Stimulated activated CD4-positive, alpha-beta T cell treated with anti-CD3 and anti-CD28 coated beads, Interleukin-12 subunit alpha, Interleukin-12 subunit beta, amount 100 ng/mL, for 48 hours (primary cell): ENCODE results near the gene NGDN.

Source experiments
- DNase-seq, 3 donors: peaks; one replicate each; pipeline ENCODE4 v3.0.0-alpha.2; 2020; ENCODE audit warnings: low read depth in 2 of 3, low spot score in 1 of 3

Gene NGDN

DNA sequence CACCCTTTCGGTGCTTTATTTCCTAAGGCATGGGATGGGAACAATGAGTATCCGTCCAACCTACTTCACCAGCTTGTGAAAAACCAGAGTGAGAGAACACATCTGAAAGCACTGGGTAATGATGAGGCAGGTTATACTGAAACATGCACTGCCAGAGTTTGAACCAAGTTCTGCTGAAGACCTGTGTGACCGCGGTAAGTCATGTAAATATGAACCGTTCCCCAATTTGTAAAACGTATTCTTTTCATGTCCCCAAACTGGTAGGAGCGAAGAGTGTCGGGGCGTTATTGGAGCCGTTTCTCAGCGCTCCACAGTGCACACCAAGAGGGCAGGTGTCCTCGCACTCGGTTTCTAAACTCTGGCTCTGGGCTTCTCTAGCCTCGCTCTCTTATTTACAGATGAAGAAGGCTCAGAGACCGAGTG lies 788 bp upstream of the NGDN start:
- no peak for DNase-seq

DNA sequence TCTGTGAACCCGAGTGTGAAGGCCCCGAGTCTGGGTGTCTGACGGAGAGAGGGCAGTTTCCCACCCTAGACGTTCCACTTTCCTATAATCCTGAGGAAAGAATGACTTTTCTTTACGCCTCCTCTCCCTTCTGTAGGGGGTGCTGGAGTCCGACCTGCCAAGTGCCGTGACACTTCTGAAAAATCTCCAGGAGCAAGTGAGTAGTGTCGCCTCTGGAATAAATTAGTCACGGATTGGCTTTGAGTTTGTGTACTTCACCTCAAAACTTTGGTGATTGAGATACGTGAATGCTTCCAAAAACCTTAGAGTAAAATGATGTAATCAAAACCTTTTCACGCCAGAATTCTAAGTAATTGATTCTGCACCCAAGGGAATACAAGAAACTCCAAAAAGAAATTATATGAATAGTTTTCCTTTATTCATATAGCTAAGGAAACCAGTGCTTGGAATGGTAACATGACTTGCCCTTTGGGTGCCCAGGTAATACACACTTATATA lies 452 bp downstream of the NGDN start:
- no peak for DNase-seq

DNA sequence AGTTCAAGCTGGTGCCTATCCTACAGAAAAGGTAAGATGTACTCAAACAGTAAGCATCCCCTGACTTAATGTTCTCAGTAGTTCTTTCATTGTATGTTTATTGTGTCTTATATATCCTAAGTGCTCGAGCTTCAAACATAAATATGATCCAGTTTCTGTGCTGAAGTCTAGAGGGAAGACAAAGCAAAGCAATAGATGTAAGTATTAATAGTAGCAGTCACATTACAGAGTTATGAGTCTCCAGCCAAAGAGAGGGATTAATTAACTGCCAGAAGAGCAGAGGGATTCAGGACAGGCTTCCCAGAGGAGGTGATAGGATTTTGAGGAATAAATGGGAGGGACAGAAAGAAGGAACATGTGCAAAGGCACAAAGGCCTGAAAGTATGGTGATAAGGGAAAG lies 1.4 kb downstream of the NGDN start:
- DNase-seq: no peak

DNA sequence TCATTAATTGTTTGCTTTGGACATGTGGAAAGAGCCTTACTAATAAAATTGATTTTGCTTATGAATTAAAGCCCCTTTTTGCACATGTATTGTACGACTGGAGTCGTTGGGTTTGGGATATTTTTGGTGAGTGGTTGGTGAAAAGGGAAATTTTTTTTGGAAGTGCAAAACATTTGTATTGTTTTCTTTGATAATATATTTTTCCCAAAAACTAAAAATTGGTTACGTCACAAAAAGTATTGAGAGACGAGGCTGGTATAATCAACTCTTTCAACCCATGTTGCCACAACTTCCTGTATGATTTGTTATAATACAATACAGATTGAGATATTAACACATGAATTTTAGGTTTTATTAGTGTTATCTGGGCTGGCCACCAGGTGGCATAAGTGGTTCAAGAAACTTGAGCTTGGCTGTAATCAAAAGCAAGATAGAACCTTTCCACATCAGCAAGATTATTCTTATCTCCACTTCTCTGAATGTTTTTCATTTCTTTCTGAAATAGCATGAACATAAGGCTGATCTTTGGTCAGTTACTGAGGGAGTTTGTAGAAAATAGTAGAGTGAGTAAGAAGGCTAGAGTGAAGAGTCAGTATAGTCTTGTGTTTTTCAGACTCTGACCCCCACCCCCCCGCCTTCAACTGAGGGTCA lies 8.7 kb downstream of the NGDN start:
- peak; percentile 15 to 61 (median 32) for DNase-seq

DNA sequence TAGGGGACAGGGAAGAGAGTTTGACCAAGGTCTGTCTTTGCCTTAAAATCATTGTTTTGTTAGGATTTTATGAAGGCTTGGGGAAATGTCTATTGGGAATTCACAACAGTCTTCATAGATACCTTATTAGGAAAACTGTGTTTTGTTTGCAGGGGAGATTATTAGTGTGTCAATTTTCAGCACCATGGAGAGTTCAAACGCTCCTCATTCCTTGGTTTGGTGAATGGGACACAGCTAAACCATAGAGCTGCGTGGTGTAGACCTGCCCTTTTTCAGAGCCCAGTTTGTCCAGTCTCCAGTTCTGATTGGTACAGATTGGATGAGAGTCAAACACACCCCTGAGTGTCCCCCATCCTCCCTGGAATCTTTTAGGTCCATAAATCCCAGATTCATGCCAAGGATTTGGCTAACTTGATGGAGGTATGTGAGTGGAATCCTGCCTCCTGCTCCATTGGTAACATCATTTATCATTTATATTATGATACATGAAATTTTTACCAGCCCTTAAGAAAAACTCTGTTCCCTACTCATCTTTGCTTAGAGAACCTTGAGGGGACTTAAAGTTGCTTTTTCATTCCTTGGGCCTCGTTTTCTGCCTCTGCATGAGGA lies 12.0 kb downstream of the NGDN start:
- no peak for DNase-seq

DNA sequence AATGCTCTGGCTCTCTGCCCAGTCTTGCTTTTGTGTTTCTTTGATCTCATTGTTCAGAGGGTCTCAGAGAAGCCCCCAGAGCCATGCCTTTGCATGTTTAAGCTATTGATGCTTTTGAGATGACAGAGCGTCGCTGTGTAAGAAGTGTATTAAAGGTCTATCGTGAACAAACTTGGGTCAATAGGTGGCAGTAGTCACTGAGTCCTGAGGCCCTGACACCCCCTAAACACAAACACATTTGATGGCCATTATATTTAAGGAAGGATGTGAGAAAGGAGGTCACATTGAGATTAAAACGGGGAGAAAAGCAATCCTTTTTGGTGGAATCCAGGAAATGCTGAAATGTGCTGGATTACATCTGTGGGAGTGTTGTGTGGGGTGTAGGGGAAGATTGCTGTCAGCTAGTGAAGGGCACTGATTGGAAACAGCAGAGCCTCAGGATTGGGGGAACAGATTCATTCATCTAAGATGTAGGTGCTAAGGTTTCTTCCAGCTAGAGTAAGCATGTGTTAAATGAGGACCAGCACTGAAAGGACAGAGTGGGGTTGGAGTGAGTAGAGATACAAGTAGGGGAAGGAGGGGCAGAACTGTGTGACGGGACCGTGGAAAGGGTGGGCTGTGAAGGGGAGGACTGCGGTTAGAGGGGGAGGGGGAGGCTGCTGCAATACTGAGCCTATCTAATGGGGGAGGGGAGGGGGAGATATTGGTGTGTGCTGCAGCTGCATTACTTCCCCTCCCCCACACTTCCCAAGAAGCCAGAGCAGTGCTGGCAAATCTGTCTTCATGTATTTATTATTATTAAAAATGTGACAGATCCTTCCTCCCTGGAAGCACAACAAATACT lies 12.7 kb downstream of the NGDN start:
- no peak for DNase-seq

DNA sequence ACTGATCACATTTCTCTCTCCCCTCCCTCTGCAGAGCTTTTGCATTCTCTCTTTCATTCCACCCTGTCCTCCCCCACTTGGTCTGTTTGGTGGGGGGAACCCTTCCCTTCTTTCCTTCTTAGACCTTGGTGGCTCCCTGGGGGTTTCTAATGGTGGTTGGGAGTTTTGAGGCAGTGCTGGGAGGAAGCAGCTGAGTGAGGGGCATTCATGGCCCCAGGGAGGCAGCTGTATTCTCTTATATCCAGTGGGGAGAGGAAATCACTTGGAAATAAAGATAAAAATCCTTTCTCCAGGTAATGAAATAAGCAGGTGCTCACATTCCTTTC lies 13.3 kb downstream of the NGDN start:
- no peak for DNase-seq

DNA sequence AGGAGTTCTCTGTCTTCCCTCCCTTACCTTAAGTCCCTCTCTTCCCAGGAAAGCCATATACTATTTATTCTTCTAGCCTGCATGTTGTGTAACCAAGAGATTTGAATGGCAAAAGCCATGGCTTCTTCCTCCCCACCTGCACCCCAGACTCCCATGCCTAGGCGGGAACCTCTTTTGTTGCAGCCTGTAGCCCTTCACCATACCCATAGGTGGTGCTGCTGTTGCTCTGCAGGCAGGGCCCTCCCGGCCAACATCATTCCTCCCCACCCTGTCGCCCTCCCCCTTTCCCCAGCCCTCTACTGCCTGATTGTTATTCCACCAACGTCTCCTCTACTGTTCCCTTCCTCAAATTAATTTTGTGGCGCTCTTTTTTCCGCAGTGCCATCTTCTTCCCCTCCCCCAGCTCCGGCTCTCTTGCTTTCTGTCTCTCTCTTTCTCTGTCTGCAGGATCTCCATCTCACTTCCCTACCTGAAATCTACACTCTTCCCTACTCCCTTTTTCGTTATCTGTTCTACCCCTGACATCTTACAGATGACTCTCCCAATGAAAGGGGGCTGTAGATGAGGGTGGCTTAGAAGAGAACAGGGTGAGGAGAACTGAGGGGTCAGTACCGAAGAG lies 13.8 kb downstream of the NGDN start:
- no peak for DNase-seq

DNA sequence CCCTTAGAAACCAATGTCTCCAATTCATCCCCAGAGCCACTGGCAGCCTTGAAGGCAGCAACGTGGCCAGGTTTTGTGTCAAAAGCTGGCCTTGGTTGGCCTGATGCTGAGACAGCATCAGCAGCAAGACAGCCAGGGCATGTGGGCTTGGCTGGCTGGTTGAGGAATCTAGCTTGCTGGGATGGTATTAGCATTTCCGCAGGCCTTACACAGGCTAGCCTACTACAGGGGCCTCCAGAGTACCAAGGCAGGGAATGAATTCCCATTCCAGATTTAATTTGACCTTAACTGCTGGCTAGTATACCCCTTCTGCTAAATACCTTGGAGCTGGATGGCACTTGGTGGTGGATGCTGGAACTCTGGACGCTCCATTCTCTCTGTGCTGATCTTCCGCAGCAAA lies 15.8 kb downstream of the NGDN start:
- DNase-seq: no peak

DNA sequence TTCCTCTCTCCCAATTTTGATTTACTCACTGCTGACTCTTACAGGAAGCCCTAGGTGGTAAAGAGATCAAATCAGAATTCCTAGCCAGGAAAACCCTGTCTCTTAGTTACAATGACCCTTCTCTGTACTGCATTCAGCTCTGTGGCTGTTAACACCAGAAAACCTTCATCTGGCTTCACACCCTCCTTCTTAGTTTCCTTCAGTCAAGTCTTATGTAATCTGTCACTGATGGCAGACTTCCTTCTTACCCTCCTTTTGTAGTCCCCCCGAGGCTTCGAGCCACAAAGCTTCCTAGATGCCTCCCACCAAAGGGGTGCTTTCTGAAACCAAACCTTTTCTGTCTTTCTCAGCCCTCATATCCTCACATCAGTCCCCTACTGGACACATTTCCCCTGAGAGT lies 16.5 kb downstream of the NGDN start:
- DNase-seq: no peak

DNA sequence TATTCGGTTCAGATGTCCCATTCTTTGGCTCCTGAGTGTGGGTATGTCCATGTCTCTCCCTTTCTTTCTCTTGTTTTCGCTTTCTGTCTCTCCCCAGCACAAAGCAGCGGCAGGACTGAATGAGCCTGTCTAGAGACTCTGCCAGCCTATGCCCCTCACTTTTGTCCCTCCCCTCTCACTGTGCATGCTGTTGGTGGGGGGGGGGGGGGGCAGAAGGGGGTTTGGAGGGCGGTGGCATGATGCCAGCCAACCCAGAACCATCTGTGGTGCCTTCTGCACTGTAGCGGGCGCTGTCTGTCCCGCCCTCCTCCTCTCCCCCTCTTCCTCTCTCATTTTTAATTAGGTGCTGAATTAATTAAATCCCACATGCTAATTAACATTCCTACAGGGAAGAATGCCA lies 17.7 kb downstream of the NGDN start:
- no peak for DNase-seq

DNA sequence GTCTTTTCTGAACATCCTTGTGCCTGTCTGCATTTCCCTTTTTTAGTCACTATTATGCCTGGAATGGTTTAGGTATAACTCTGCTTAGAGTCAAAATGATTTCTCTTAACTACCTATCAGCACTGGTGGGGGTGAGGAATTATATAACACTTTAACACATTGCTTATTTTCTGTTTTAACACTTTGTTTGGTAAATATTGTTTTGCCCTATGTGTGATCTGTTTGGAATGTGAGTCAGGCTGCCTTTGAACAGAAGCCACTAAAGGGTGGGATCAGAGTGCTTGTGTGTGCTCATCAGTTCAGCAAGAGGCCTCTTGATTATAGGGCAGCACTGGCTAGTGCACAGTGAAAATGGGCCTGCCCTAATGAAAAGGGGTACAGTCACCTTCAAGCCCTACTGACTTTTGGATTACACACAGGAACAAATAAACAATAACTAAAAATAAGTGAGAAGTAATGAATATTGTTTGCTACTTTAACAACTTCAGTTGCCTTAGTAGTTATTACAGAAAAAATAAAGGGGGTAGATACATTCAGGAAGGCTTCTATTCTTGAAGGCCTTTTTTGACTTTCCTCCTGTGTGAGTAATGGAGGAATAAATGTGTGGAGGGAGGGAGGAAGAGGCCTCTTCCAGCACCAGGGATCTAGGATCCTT lies 23.2 kb downstream of the NGDN start:
- no peak for DNase-seq

DNA sequence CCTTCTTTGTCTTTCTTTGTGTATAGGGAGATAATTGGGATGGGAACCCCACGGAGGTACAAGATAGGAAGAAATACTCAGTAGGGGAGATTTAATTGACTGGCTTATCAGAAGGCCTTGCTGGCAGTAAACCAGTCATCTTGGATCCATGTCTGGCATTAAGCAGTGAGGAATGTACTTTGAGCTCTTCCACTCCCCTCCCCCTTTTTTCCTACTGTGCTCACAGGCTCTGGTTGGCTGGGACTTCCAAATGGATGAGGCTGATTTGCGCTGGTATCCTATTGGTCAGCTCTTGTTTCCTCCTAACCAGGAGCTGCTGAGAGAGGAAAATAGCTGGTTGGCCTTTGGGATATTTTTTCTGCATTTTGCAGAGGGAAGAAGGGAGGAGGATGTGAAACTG lies 24.7 kb downstream of the NGDN start:
- no peak for DNase-seq

DNA sequence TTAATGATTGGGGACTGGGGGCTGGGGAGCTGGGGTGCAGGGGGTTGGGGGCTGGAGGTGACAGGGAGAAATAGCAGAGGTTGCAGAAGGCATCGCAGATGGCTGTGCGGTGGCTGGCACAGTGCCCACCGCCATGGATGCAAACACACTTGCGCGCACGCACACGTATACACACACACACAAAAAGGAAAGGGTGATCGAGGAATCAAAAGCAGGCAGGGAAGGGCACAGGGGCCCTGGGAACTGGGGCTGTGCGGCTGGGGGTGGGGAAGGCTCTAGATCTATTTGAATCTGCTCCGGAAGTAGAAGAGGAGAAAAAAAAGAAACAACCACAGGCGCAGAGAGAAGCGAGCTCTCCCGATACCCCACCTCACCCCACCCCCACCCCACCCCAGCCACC lies 42.7 kb downstream of the NGDN start:
- no peak for DNase-seq

DNA sequence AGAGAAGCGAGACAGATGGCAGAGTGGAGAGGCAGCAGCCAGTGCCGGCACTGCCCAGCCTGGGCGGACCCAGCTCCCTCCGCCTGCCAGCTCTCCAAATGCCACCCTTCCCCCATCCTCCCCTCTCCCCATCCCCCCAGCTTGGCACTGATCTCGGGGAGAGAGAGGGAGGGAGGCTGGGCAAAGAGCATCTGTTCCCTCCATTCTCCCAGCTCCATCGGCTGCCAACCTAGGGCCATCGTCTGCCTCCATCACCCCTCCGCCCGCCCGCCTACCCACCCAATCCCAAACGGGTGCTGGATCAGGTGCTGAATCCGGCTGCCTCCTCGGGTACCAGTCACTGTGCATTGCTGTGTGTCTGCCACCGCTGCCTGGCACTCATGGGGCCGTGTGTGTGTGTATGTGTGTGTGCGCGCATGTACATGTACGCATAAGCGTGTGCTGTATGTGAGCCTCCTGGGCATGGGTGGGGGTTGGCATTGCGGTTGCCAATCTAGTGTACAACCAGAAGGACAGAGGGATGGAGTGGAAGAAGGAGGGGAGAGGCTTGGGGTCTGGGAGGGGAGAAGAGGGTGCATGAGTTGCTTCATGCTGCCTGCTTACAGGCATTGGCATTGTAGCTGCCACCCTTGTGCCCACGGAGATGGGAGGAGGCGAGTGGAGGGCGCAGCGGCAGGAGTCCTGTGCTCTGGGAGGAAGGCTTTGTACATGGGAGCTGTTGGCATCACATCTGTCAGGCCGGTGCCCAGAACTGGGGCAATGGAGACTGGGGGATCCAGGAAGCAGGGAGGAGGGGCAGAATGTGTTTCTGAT lies 43.7 kb downstream of the NGDN start:
- DNase-seq: no peak

DNA sequence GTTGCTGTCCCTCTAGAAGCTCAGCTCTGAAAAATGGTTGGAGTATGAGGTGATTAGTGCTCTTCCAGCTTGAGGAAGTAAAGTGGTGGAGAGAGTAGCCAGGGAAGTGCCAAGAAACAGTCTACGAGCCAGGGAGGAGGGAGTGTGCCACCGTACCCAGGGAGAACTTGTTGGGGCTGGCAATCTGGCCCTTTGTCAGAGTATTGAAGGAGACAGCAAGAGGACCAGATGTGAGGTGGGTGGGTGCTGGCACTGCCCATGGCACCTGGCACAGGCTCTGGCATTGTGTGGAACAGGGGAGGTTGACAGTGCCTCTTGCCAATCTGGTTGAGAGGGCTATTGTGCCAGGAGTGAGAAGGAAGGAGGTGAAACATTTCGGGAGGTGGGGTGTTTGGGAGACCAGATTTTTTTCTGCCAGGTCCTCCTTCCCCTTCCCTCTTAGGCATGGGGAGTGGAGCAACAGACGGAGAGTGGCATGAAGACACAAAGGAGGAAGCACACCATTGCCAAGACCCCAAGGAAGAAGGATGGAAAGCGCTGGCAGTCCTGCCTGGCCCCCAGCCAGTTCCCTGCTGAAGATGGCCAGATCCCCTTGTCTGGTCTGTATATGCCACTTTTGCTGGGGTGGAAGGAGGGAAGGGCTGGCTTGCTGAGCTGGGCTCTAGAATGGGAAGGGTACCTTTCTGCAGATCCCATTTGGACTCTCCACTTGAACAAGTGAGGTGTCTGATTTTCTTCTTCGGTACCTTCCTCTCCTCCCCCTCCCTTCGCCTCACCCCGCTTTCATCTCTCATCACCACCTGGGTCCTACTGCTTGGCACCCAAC lies 44.5 kb downstream of the NGDN start:
- DNase-seq: no peak

DNA sequence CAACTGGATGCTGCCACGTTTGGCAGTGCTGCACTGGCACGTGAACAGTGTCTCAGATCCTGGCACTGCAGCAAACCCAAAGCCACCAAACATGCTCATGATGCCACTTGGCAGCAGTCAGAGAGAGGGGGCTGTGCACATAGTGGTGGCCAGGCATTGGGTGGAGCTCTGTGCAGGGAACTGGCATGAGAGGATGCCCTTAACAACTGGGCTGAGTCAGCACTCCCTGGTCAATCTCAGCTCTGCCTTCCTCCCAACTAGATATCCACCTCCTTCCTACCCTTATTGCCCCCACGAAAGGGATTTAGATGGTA lies 45.1 kb downstream of the NGDN start:
- DNase-seq: no peak

DNA sequence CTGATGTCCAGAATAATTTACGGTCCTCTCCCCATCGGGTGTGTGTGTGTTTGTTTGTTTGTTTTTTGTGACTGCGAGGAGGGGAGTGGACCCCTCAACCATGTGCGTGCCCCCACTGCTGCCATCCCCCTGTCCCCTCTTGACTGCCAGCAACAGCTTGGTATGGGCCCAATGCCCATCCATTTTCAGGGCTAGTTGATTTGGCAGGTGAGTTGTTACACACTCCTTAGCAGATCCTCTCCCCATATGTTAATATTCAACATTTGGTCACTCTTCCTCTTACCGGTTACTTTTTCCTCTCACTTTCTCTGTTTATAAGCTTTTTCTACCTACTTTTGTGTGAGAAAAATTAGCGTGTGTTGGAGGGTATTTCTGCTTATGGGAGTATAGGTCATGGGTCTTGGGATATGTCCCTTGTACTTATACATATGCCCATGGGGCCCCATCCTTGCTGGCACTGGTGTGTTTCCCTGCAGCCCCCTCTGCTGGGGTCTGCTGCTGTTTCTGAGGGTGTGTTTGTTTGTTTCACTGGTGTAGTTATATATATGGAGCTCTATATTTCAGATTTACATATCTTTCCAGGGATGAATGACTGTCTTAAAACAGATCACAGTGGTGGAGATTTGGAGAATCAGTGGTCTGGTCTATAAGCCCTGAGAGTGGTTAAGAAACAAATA lies 48.3 kb downstream of the NGDN start:
- no peak for DNase-seq

DNA sequence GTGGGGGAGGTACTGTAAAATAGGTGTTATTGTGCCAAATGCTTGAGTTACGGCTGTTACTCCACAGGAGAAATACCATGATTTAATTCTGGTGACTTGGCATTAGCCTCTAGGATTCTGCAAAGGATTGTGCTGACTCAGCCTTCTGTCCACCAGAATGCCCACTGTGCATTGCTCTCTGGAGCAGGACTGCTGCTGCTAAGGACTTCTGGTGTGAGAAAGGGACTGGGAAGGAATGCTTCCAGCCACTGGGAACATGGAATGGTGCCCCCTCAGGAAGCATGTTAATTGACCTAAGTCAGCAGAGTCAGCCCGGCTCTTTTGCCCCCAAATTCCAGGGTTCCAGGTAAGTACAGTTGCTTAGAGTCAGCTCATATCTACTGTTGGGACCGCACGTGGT lies 49.2 kb downstream of the NGDN start:
- no peak for DNase-seq
